WTC11 (cell line): Measurements from ENCODE around the gene PCK2.

ENCODE experiments used
- ATF1 ChIP-seq: sonication (generic); formaldehyde crosslinking; IDR thresholded peaks from 2 replicates; pipeline ENCODE4 v1.8.1; 2023; ENCODE audit warnings: mild to moderate bottlenecking, moderate library complexity, missing genetic modification reagents
- ATF6 ChIP-seq: sonication (generic); formaldehyde crosslinking; IDR thresholded peaks from 2 replicates; pipeline ENCODE4 v1.8.1; 2023; ENCODE audit warnings: mild to moderate bottlenecking, missing genetic modification reagents
- CTCF ChIP-seq: fragments of 200-600 bp; IDR thresholded peaks from 2 replicates; pipeline ENCODE4 v1.8.0; 2022; ENCODE audit warnings: antibody characterized with exemption
- FOXP1 ChIP-seq: sonication (generic); formaldehyde crosslinking; IDR thresholded peaks from 2 replicates; pipeline ENCODE4 v1.8.0; 2022; ENCODE audit warnings: missing genetic modification reagents, mild to moderate bottlenecking, moderate library complexity, borderline replicate concordance

GRCh38 chr14:24131549-24131966, 37.4 kb downstream of the PCK2 start:
- TF ChIP-seq ATF6 (no peak), ATF1 (no peak), CTCF (no peak), FOXP1 (CRISPR knock-in tag) (no peak)
